Activated T-cell treated with anti-CD3 and anti-CD28 coated beads, Interleukin-2, amount 50 U/mL, for 48 hours (primary cell): Measurements from ENCODE around the gene EHD2.
"Not testable (repeated sequence)": the region's sequence is repeated elsewhere in the genome, so short reads cannot be mapped to it uniquely, and the experiment has no call there.

Source experiments
- DNase-seq, 2 experiments: peaks; one replicate each; pipeline ENCODE4 v3.0.0-alpha.2; 2020

EHD2 gene

DNA sequence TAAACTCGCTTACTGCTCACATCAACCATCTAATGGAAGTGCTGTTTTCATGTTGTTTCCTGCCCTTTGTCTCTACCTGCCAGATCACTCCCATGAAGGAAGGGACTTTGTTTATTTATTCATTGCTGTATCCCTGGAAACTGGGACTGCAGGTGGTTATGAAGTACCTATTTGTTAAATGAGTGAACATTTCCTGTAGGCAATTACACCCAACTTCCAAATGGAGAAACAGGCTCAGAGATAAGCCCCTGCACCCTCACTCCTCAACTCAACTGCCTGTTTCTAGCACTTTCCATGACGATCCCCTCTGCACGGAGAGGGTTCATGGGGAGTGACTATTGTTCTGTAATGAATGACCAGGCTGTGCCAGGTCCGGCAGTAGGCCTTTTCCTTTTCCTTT lies 63.3 kb downstream of the EHD2 start:
- DNase-seq: no peak

DNA sequence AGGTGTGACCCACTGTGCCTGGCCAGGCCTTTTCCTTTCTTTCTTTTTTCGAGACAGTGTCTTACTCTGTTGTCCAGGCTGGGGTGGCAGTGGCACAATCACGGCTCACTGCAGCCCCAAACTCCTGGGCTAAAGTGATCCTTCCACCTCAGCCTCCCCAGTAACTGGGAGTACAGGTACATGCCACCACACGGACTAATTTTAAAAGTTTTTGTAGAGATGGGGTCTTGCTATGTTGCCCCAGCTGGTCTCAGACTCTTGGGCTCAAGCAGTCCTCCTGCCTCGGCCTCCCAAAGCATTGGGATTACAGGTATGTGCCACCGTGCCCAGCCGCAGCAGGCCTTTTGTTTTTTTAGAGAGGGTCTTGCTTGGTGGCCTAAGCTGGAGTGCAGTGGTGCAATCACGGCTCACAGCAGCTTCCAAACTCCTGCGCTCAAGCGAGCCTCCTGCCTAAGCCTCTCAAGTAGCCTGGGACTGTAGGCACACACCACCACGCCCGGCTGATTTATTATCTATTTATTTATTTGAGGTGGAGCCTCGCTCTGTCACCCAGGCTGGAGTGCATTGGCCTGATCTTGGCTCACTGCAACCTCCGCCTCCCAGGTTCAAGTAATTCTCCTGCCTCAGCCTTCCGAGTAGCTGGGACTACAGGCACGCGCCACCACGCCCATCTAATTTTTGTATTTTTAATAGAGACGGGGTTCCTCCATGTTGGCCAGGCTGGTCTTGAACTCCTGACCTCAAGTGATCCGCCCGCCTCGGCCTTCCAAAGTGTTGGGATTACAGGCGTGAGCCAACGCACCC lies 64.2 kb downstream of the EHD2 start:
- not testable (repeated sequence) for DNase-seq

DNA sequence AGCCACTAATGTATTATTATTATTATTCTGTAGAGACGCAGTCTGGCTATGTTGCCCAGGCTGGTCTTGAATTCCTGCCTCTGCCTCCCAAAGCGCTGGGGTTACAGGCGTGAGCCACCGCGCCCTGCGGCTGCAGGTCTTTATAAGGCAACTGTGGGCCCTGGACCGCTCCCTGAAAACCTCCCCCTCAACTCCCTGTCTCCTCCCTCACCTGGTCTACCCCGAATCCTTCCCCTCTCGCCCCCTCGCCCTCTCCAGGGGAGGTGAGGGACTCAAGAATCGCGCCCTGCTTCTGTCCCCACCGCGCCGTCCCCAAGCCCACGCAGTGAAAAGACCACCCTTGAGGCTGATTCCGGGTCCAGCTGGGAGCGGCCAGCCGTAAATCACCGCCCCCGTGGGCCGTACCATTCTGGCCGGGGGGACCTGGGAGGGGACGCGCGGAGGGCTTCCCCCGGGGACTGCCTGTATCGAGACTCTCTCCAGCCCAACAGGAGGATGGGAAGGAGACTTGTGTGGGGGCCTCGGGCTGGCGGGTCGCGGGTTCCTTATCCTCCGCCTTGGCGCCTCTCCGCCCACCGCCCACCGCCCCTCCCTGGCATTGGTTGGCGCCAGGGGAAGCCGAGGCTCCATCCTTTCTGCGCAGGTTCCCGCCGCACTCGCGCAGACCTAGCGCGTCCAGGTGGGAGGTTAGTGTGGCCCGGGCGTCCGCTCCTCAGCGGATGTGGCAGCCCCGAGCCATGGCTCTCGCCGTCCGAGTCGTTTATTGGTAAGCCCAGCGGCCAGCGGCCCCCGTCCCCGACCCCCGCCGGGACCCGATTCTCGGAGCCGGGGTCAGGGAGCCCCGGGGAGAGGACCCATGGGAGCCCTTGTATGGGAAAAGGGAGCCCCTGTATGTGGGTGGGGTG lies 65.1 kb downstream of the EHD2 start, which contains the start of gene SELENOW:
Gene SELENOW (plus strand): TSS at position 655 of the 905 bp plus-strand sequence. CDS start 83 bp downstream, at position 738.
- DNase-seq: peak; percentile 87 to 89

DNA sequence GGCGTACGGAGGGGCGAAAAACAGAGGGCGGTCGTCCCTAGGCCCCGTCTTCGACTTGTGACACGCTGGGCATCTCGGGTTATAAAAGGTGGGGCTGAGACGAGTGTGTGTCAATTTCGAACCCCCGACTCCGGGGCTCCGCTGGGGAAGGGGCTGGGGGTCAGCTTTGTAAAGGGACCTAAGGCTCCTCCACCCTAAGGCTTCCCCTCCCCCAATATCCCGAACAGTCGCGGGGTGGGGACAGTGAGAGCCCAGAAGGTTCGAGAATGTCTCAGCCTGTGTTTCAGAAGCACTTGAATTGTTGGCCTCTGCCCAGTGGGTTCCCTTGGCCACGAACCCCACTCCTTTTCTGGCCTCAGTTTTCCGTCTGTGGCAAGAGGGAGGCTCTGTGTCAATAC lies 65.7 kb downstream of the EHD2 start:
- DNase-seq: no peak

DNA sequence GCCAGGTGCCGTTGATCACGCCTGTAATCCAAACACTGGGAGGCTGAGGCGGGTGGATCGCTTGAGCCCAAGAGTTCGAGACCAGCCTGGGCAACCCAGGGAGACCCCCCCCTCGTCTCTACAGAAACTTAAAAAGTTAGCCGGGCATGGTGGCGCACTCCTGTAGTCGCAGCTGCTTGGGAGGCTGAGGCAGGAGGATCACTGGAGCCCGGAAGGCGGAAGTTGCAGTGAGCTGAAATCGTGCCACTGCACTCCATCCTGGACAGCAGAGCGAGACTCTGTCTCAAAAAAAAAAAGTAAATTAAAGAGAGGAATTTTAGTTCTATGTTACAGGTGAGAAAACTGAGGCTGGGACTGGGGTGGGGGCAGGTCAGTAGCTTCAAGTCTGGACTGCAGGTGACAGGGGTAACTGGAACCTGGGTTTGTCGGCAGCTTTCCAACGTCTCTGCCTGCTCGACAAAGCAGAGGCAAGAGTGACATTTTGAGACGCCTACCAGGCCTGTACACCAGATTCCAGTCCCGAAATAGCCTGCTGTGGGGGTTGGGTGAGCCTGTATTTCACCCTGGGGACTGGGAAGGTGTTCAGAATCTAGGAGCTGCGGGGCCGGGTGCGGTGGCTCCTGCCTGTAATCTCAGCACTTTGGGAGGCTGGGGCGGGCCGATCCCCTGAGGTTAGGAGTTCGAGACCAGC lies 66.4 kb downstream of the EHD2 start:
- DNase-seq: peak in 1 of 2 experiments; percentile 20

DNA sequence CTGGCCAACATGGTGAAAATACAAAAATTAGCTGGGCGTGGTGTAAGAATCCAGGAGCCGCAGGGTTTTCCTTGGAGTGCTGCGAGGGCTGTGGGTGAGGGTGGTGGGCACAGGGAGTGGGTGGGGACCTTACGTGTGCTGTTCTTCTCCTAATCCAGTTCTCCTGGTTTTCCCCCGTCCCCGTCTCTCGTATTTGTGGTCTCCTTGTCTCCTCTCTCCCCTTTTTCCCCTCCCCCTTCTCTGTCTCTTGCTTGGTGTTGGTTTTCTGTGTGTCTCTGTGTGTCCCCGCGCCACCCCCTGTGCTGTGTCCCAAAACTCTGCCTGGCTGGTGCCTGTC lies 67.0 kb downstream of the EHD2 start:
- no peak for DNase-seq

DNA sequence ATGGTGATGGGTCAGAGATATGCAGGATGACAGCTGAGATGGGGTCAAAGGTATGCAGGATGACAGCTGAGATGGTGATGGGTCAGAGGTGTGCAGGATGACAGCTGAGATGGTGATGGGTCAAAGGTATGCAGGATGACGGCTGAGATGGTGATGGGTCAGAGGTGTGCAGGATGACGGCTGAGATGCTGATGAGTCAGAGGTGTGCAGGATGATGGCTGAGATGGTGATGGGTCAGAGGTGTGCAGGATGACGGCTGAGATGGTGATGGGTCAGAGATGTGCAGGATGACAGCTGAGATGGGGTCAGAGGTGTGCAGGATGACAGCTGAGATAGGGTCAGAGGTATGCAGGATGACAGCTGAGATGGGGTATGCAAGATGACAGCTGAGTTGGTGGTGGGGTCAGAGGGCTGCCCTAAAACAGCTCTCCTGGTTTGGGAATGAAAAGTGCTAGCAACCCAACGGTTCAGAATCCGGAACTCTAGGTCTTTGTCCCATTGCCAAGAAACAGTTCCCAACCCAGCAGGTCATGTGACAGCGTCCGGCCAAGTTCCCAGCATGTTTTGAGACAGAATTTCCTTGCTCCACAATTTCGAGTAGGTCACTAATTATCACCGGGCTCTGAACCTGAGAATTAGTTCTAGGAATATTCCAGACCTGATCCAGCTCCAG lies 68.5 kb downstream of the EHD2 start:
- DNase-seq: no peak

DNA sequence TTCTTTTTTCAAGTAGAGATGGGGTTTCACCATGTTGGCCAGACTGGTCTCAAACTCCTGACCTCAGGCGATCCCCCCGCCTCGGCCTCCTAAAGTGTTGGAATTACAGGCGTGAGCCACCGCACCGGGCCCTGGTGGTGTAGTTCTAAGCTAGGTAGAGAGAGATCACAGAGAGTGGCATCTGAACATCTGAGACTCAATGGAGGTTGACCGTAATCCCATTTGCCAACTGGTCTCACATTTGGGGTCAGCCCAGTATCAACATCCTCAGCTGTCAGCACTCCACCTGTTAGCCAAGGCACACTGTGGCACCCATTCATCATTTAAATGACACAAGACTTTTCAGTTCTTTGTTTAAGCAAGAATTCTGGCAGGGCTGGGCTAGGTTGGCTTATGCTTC lies 73.3 kb downstream of the EHD2 start:
- no peak for DNase-seq

DNA sequence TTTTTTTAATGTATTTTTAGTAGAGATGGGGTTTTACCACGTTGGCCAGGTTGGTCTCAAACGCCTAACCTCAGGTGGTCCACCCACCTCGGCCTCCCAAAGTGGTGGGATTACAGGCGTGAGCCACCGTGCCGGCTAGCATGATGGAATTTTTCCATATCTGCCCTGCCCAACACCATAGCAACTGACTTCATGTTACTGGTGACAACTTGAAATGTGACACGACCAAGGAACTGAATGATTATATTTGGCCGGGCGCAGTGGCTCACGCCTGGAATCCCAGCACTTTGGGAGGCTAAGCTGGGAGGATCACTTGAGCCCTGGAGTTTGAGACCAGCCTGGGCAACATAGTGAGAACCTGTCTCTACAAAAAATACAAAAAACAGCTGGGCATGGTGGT lies 74.1 kb downstream of the EHD2 start:
- not testable (repeated sequence) for DNase-seq

DNA sequence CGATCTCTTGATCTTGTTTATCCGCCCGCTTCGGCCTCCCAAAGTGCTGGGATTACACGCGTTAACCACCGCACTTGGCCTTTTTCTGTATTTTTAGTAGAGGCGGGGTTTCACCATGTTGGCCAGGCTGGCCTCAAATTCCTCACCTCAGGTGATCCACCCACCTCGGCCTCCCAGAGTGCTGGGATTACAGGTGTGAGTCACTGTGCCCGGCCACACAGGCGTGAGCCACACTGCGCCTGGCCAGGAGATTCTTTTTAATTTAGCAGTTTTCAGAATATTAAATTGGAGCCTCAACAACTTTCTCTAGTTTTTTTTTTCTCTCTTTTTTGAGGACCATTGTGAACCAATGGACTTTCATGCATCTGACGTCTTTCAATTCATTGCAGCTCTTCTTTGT lies 76.6 kb downstream of the EHD2 start:
- DNase-seq: not testable (repeated sequence)

DNA sequence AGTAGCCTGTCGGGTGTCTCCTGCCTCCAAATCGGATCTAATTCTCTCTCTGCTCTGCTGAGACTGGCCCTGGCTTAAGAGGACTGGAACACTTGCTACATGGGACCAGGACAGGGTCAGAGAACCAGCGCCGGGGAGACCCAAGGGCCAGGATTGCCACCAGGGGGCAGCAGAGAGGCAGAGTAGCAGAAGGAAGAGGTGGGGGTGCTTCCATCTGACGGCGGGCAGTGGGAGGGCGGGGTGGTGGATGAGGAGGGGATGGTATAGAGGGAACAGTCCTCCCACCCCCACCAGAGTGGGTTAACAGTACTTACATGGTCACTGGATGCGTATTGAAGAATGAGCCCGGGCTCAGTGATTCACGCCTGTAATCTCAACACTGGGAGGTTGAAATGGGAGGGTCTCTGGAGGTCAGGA lies 77.2 kb downstream of the EHD2 start:
- DNase-seq: peak; percentile 91 to 94

DNA sequence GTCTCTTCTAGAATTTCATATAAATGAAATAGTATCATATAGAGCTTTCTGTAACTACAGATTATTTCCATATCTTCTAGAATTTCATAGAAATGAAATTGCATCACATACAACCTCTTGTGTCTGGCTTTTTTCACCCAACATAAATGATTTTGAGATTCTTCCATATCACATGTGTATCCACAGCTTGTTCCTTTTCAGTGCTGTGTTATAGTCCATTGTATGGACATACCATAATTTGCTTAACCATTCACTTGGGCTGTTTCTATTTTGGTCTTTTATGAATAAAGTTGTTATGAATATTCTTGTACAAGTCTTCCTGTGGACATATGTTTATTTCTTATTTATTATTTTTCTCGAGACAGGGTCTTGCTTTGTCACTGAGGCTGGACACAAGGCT lies 79.4 kb downstream of the EHD2 start:
- no peak for DNase-seq
